ENCODE measurements around the gene DIS3L2. TPM values are rescaled to one million over a fixed set of nuclear protein-coding genes. Genes with fewer than 3 reads are reported as not detected.
"Not testable (repeated sequence)": the region's sequence is repeated elsewhere in the genome, so short reads cannot be mapped to it uniquely, and the experiment has no call there.

Gene DIS3L2
- polyA plus RNA-seq, 4 donors, result 31.2 to 37.7 (median 34.6) TPM

DNA sequence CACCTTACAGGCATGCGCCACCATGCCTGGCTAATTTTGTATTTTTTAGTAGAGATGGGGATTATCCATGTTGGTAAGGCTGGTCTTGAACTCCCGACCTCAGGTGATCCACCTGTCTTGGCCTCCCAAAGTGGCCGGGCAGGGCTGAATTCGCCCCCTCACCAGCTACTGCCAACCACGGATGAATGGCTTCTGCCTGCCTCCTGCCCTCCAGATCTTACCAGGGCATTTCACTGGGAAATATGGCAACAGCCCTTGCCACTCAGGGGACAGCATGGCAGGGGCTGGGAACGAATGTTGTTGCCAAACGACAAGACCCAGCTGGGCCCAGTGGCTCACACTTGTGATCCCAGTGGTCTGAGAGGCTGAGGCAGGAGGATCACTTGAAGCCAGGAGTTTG lies 415.2 kb downstream of the DIS3L2 start:
- no peak for DNase-seq (ENCODE audit: low read depth in 4 of 4, low spot score in 3 of 4)

DNA sequence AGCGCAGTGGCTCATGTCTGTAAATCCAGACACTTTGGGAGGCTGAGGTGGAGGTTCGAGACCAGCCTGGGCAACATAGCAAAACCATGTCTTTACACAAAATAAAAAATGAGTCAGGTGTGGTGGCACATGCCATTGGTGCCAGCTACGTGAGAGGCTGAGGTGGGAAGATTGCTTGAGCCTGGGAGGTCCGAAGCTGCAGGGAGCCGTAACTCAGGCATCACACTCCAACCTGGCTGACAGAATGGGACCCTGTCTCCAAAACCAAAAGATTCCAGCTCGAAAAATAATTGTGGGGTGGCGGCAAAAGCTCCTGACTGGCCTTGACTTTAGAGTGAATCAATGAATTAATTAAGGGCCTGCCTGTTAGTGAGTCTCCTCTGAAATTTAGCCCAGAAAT lies 415.8 kb downstream of the DIS3L2 start:
- DNase-seq (ENCODE audit: low read depth in 4 of 4, low spot score in 3 of 4), result no peak

DNA sequence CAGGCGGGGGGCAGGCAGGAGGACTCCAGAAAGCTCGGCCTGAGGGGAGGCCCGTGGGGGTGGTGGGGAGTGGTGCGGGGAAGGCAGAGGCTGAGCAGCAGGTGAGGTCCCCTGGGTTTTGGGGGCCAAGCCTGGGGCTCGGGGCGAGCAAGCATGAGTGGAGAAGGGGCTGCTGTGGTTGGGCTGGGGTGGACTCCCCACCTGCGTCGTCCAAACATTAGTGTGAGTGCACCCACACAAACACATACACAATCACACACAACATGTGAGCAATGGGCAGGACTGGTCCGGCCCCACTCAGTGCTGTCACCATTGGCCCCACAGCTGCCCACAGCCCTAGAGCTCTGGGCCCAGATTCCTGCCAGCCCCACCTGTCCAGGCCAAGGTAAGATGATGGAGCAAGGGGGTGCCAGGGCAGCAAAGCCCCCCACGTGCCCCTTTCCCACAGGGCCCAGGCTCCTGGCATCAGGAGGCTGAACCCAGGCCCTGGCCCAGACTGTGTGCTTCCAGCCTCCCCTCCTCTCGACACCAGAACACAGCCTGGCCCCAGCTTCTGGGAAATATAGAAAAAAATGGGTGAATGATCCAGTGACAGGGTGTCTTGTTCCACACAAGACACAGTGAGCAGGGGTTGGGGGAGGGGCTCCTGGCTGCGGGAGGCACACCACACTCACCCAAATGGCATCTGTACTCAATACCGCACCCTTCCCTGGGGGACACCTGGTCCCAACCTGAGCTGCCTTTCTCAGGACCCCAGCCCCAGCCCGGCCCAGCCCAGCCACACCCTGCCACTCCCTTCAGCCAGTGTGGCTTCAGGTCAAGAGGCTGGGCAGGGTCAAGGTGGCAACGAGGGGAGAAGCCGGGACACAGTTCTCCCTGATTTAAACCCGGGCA lies 416.6 kb downstream of the DIS3L2 start:
- no peak for DNase-seq (ENCODE audit: low read depth in 4 of 4, low spot score in 3 of 4)

DNA sequence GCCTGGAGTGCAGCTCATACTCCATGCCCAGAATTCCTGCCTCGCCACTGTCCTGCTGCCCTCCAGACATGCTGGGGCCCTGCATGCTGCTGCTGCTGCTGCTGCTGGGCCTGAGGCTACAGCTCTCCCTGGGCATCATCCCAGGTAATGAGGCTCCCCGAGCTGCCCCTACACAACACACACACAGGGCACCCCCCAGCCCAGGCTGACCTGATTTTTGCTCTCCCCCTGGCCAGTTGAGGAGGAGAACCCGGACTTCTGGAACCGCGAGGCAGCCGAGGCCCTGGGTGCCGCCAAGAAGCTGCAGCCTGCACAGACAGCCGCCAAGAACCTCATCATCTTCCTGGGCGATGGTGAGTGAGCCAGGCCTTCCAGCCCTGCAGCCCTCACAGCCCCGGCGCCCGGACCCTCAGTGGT lies 417.2 kb downstream of the DIS3L2 start, which contains the start of gene ALPP:
Gene ALPP (plus strand): TSS at position 17 of the 417 bp plus-strand sequence. CDS start 52 bp downstream, at position 69.
- not testable (repeated sequence) for DNase-seq (ENCODE audit: low read depth in 4 of 4, low spot score in 3 of 4)

DNA sequence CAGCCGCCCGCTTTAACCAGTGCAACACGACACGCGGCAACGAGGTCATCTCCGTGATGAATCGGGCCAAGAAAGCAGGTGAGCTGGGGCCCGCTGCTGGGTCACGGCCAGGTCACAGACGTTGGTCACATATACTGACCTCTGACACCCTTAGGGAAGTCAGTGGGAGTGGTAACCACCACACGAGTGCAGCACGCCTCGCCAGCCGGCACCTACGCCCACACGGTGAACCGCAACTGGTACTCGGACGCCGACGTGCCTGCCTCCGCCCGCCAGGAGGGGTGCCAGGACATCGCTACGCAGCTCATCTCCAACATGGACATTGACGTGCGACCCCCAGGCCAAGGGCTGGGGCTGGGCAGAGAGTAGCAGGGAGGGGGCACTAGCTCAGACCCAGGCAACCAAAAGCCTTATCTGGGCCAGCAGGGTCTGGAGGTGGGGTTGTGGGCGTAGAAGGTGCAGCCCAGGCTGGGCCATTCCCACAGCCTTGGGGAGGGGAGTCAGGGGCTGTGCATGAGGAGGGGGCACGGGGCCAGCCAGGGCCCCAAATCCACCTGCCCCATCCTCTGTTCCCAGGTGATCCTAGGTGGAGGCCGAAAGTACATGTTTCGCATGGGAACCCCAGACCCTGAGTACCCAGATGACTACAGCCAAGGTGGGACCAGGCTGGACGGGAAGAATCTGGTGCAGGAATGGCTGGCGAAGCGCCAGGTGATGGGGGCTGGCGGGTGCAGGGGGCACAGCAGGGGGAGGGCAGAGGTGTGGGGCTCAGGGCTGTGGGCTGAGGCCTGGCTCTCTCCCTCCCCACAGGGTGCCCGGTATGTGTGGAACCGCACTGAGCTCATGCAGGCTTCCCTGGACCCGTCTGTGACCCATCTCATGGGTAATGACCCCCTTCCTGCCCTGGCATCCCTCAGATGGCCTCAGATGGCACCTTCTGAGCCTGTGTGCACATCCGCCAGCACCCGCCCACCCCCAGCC lies 418.4 kb downstream of the DIS3L2 start:
- not testable (repeated sequence) for DNase-seq (ENCODE audit: low read depth in 4 of 4, low spot score in 3 of 4)

DNA sequence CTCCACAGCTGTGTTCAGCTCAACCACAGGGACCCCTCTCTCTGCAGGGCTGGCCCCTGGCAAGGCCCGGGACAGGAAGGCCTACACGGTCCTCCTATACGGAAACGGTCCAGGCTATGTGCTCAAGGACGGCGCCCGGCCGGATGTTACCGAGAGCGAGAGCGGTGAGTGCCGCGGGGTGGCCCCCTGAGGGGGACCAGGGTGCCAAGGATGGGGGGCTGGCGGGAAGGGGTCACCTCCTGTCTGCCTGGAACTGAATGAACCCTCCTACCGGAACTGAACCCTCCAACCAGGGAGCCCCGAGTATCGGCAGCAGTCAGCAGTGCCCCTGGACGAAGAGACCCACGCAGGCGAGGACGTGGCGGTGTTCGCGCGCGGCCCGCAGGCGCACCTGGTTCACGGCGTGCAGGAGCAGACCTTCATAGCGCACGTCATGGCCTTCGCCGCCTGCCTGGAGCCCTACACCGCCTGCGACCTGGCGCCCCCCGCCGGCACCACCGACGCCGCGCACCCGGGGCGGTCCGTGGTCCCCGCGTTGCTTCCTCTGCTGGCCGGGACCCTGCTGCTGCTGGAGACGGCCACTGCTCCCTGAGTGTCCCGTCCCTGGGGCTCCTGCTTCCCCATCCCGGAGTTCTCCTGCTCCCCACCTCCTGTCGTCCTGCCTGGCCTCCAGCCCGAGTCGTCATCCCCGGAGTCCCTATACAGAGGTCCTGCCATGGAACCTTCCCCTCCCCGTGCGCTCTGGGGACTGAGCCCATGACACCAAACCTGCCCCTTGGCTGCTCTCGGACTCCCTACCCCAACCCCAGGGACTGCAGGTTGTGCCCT lies 419.9 kb downstream of the DIS3L2 start:
- DNase-seq (ENCODE audit: low read depth in 4 of 4, low spot score in 3 of 4), result not testable (repeated sequence)

DNA sequence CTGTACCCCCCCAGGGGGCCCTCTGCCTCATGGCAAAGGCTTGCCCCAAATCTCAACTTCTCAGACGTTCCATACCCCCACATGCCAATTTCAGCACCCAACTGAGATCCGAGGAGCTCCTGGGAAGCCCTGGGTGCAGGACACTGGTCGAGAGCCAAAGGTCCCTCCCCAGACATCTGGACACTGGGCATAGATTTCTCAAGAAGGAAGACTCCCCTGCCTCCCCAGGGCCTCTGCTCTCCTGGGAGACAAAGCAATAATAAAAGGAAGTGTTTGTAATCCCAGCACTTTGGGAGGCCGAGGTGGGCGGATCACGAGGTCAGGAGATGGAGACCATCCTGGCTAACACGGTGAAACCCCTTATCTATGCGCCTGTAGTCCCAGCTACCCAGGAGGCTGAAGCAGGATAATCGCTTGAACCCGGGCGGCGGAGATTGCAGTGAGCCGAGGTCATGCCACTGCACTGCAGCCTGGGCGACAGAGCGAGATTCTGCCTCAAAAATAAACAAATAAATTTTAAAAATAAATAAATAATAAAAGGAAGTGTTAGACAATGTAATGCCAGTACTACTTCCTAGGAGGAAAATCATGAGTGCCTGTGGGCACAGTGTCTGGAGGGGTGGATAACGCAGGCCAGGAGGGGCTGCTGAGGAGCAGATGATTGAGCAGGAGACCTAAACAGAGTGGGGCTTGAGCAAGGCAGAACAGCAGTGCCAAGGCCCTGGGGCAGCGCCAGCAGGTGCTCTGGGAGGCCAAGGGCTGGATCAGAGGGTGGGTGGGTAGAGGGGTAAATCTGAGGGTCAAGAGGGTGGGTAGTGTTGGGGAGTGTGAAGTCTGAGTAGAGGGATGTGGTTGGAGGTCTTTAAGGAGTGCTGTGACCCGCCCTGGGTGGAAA lies 421.1 kb downstream of the DIS3L2 start:
- no peak for DNase-seq (ENCODE audit: low read depth in 4 of 4, low spot score in 3 of 4)

DNA sequence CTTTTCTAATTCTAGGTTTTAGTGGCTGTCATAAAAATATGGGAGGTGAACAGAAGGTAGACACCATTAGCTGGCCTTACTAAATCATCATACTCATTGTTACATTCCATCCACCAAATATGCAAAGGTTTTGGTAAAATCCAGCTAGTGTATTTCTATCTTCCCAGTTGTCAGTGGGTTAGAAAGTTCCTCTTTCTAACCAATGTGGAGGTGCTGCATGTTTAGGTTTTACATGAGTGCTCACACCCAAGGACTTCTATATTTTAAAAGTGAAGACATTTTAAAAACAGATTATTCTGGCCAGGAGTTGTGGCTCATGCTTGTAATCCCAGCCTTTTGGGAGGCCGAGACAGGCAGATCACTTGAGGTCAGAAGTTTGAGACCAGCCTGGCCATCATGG lies 423.0 kb downstream of the DIS3L2 start:
- no peak for DNase-seq (ENCODE audit: low read depth in 4 of 4, low spot score in 3 of 4)

DNA sequence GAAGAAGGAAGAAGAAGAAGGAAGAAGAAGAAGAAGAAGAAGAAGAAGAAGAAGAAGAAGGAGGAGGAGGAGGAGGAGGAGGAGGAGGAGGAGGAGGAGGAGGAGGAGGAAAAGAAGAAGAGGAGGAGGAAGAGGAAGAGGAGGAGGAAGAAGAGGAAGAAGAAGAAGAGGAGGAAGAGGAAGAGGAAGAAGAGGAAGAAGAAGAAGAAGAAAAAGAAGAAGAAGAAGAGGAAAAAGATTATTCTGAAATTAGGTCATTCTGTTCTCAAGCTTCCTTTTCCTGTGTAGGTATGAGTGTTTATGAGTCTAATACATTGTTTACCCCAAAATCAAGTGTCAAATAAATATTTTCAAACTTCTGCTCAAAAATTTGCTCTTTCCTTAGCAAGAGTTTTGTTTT lies 423.5 kb downstream of the DIS3L2 start:
- not testable (repeated sequence) for DNase-seq (ENCODE audit: low read depth in 4 of 4, low spot score in 3 of 4)

DNA sequence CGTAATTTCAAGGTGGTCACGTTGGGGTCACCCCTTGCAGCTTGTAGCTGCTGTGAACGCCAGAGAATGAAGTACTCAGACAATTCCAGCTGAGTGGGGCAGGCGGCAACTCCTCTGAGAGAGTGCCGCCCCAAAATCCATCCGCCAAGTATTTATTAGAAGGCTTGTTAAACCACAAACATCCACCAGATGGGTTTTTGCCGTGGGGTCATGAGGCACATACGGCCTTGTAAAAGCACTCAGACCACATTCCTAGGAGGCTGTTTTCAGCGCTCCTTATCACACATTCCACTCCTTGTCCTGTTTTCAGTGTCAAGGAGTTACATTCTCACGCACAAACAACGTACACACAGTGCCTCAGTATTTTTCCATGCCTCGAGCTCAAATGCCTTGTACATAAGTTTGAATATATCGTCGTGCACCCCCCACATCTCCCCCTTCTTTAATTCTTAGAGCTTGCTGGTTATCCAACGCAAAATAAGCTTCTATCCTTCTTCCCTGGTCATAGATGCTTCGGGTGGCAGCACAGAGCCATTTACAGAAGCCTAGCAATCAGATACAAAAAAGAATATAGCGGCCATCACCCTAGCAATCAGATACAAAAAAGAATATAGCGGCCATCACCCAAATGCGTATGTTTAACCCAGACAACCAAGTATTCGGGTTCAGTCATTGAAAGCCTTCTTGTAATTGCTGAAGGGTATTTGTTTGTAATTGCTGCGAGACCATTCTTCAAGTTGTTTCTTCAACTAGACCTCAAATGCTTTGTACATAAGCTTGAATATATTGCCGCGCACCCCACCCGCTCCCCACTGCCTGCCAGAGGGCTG lies 424.4 kb downstream of the DIS3L2 start:
- DNase-seq (ENCODE audit: low read depth in 4 of 4, low spot score in 3 of 4), result no peak

DNA sequence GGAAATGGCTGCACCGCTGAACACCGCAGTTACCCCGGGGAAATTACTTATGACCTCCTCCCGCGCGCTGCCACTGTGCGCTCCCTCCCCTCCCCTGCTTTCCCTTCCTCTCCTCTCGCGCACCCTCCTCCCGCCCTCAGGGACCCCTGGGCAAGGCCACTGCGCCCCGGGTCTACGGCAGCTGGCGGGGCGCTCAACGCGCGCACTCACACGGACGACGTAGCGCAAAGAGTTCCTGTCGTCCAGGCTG lies 424.9 kb downstream of the DIS3L2 start:
- no peak for DNase-seq (ENCODE audit: low read depth in 4 of 4, low spot score in 3 of 4)

Other genes starting within 250 kb of the DIS3L2 start
- 10 to 100 TPM; 26.8 to 28.7 (median 27.6) TPM for gene PDE6D, start 180.4 kb upstream of the DIS3L2 start, polyA plus RNA-seq (ENCODE audit: insufficient read length in 4 of 4)
- 10 to 100 TPM; 51.0 to 59.7 (median 55.8) TPM for gene COPS7B, start 175.3 kb upstream of the DIS3L2 start, polyA plus RNA-seq (ENCODE audit: insufficient read length in 4 of 4)
- under 1 TPM; 0.29 to 0.71 (median 0.38) TPM for gene NPPC, start 35.3 kb upstream of the DIS3L2 start, polyA plus RNA-seq (ENCODE audit: insufficient read length in 4 of 4)